ENCODE measurements around the gene CMTM6. TPM values are rescaled to one million over a fixed set of nuclear protein-coding genes. Genes with fewer than 3 reads are reported as not detected.

The CMTM6 gene
- 10 to 100 TPM; 16.8 to 86.0 (median 61.3) TPM for total RNA-seq

- H3K27ac ChIP-seq: peak within 1 kb of the TSS; percentile 95 to 99 (median 99)
- TF ChIP-seq CTCF (IDR thresholded peaks at IDR 0.05): peak in 2 of 6 experiments; percentile 11 to 14
- TF ChIP-seq POLR2AphosphoS5 (IDR thresholded peaks at IDR 0.05): peak; percentile 41 to 72
- TF ChIP-seq POLR2A (IDR thresholded peaks at IDR 0.05): peak in 3 of 4 donors; percentile 56 to 81 (median 59)
- no peak for TF ChIP-seq EP300 (IDR thresholded peaks at IDR 0.05)
- H3K9me3 ChIP-seq: no peaks in the 10 kb centered on the region
- H3K27me3 ChIP-seq: no peaks in the 10 kb centered on the region
- ATAC-seq (ENCODE audit: low FRiP score in 2 of 2) (peak; percentile 94 to 98), DNase-seq (peak; percentile 88 to 94)
- peak within 1 kb of the TSS; percentile 74 to 96 (median 82) for H3K4me3 ChIP-seq
- 0 to 1% methylated on average over 33 to 60 of the region's 61 CpGs for WGBS, 2 donors
- no peaks in the 10 kb centered on the region for H3K36me3 ChIP-seq
- H3K4me1 ChIP-seq: peaks cover 6 to 23% (median 14%) of the 10 kb centered on the region in 4 donors
Measured at GRCh38 chr3:32502118-32502945, at the start of gene CMTM6. Gene CMTM6, minus strand, starts transcription at chr3:32502852. Its CDS starts 107 bp downstream, at chr3:32502745.

- no peak for TF ChIP-seq CTCF (IDR thresholded peaks at IDR 0.05)
- no peak for TF ChIP-seq POLR2AphosphoS5 (IDR thresholded peaks at IDR 0.05)
- no peak for TF ChIP-seq EP300 (IDR thresholded peaks at IDR 0.05)
- no peak for ATAC-seq (ENCODE audit: low FRiP score in 2 of 2)
Measured at GRCh38 chr3:32552013-32552412, 49.4 kb upstream of the CMTM6 start.

GRCh38 chr3:32551496-32551895 is 48.8 kb upstream of the CMTM6 start:
- no peak overlapping the region for H3K4me3 ChIP-seq
- ATAC-seq (ENCODE audit: low FRiP score in 2 of 2) (no peak), DNase-seq (no peak)
- no peaks in the 10 kb centered on the region for H3K36me3 ChIP-seq
- peaks cover 7 to 24% (median 13%) of the 10 kb centered on the region in 4 donors for H3K4me1 ChIP-seq
- peak overlapping the region in 1 of 4 donors; percentile 12 for H3K27ac ChIP-seq
- H3K27me3 ChIP-seq: no peaks in the 10 kb centered on the region
- TF ChIP-seq POLR2AphosphoS5 (IDR thresholded peaks at IDR 0.05): no peak
- TF ChIP-seq CTCF (IDR thresholded peaks at IDR 0.05): no peak
- no peak for TF ChIP-seq EP300 (IDR thresholded peaks at IDR 0.05)
- TF ChIP-seq POLR2A (IDR thresholded peaks at IDR 0.05): no peak
- no peaks in the 10 kb centered on the region for H3K9me3 ChIP-seq

More at GRCh38 chr3:32552013-32552412, 49.4 kb upstream of the CMTM6 start:
- H3K4me1 ChIP-seq: peaks cover 7 to 28% (median 13%) of the 10 kb centered on the region in 4 donors
- H3K27ac ChIP-seq: no peak overlapping the region
- H3K36me3 ChIP-seq: no peaks in the 10 kb centered on the region
- H3K27me3 ChIP-seq: no peaks in the 10 kb centered on the region
- no peak for DNase-seq
- no peak overlapping the region for H3K4me3 ChIP-seq
- 94% methylated on average over 1 of the region's 1 CpG for WGBS, 2 donors
- H3K9me3 ChIP-seq: no peaks in the 10 kb centered on the region

- DNase-seq: no peak
- H3K27ac ChIP-seq: peak overlapping the region in 1 of 4 donors; percentile 12
- H3K4me1 ChIP-seq: peaks cover 7 to 20% (median 12%) of the 10 kb centered on the region in 4 donors
- no peaks in the 10 kb centered on the region for H3K9me3 ChIP-seq
- no peak for ATAC-seq (ENCODE audit: low FRiP score in 2 of 2)
- H3K27me3 ChIP-seq: no peaks in the 10 kb centered on the region
- no peak for TF ChIP-seq POLR2AphosphoS5 (IDR thresholded peaks at IDR 0.05)
- H3K36me3 ChIP-seq: no peaks in the 10 kb centered on the region
- H3K4me3 ChIP-seq: no peak overlapping the region
- 58 to 81% methylated on average over 2 of the region's 2 CpGs for WGBS, 2 donors
Measured at GRCh38 chr3:32551087-32551486, 48.4 kb upstream of the CMTM6 start.

- Histone ChIP-seq H3K4me3 (no peak overlapping the region), H3K9me3 (no peaks in the 10 kb centered on the region), H3K4me1 (no peaks in the 10 kb centered on the region), H3K36me3 (peaks cover 0 to 7% (median under 1%) of the 10 kb centered on the region in 4 donors), H3K27me3 (no peaks in the 10 kb centered on the region), H3K27ac (no peak overlapping the region)
- DNase-seq (no peak), ATAC-seq (ENCODE audit: low FRiP score in 2 of 2) (no peak)
- no peak for TF ChIP-seq POLR2A (IDR thresholded peaks at IDR 0.05)
- TF ChIP-seq CTCF (IDR thresholded peaks at IDR 0.05): no peak
- no peak for TF ChIP-seq POLR2AphosphoS5 (IDR thresholded peaks at IDR 0.05)
- no peak for TF ChIP-seq EP300 (IDR thresholded peaks at IDR 0.05)
Measured at GRCh38 chr3:32545305-32545704, 42.7 kb upstream of the CMTM6 start.

Measured in upper lobe of left lung (tissue), 6 donors.